Hematopoietic multipotent progenitor cell treated with erythropoietin and hydrocortisone succinate and interleukin-3 and kit ligand, for 6 days (in vitro differentiated cells): ENCODE data around the gene EIF1.
"Not testable (repeated sequence)": the region's sequence is repeated elsewhere in the genome, so short reads cannot be mapped to it uniquely, and the experiment has no call there.

Source experiments
- DNase-seq: peaks from one replicate; pipeline ENCODE4 v3.0.0-alpha.2; 2015

The EIF1 gene

GRCh38 chr17:41688641-41689496, at the start of gene EIF1:
TSS of gene EIF1 (plus strand) at chr17:41688885. CDS start at chr17:41689039, 154 bp downstream.
- DNase-seq, result peak; percentile 100

- no peak for DNase-seq
Observed at GRCh38 chr17:41638941-41639340, 49.7 kb upstream of the EIF1 start.

- DNase-seq, result no peak
Observed at GRCh38 chr17:41639492-41640473, 48.9 kb upstream of the EIF1 start.

GRCh38 chr17:41640596-41640995, 48.1 kb upstream of the EIF1 start:
- DNase-seq, result not testable (repeated sequence)

- no peak for DNase-seq
Observed at GRCh38 chr17:41642252-41643156, 46.2 kb upstream of the EIF1 start.

- no peak for DNase-seq
Observed at GRCh38 chr17:41647038-41647813, 41.5 kb upstream of the EIF1 start.

GRCh38 chr17:41647940-41648410, 40.7 kb upstream of the EIF1 start:
- DNase-seq, result peak; percentile 87

- peak; percentile 88 for DNase-seq
Observed at GRCh38 chr17:41648411-41649195, 40.1 kb upstream of the EIF1 start.

GRCh38 chr17:41649923-41650519, 38.7 kb upstream of the EIF1 start:
- no peak for DNase-seq

- DNase-seq, result no peak
Observed at GRCh38 chr17:41650794-41651624, 37.7 kb upstream of the EIF1 start.

- no peak for DNase-seq
Observed at GRCh38 chr17:41651625-41652460, 36.8 kb upstream of the EIF1 start.

GRCh38 chr17:41652461-41652970, 36.2 kb upstream of the EIF1 start:
- no peak for DNase-seq

GRCh38 chr17:41653421-41653820, 35.3 kb upstream of the EIF1 start:
- DNase-seq, result no peak

- no peak for DNase-seq
Observed at GRCh38 chr17:41653892-41654677, 34.6 kb upstream of the EIF1 start.

GRCh38 chr17:41654678-41655607, 33.7 kb upstream of the EIF1 start:
- no peak for DNase-seq

GRCh38 chr17:41655611-41656111, 33.0 kb upstream of the EIF1 start:
- DNase-seq, result no peak
